Tibial nerve (tissue), 4 donors: ENCODE measurements around the gene RPTOR. TPM values are rescaled to one million over a fixed set of nuclear protein-coding genes. Genes with fewer than 3 reads are reported as not detected.

Experiments
- DNase-seq, 2 donors: peaks; one replicate each; pipeline ENCODE4 v3.0.0-alpha.2; 2019; ENCODE audit warnings: low spot score in 2 of 2
- H3K27ac ChIP-seq, 4 donors: fragments of 200-600 bp; sonication (generic) in 3 of 4; one replicate each; pipeline ENCODE4 v1.5.1; 2017 to 2019; ENCODE audit warnings: mild to moderate bottlenecking in 1 of 4
- H3K27me3 ChIP-seq, 2 donors: fragments of 200-600 bp; sonication (generic) in 1 of 2; one replicate each; pipeline versions ENCODE4 v1.5.1 to v1.6.0; 2017 to 2019
- H3K36me3 ChIP-seq, 3 donors: fragments of 200-600 bp; sonication (generic); one replicate each; pipeline ENCODE4 v1.5.1; 2018 to 2019
- H3K4me1 ChIP-seq, 4 donors: fragments of 200-600 bp; sonication (generic) in 3 of 4; one replicate each; pipeline ENCODE4 v1.5.1; 2017 to 2019
- H3K4me3 ChIP-seq, 4 donors: fragments of 200-600 bp; sonication (generic) in 3 of 4; one replicate each; pipeline ENCODE4 v1.5.1; 2017 to 2019; ENCODE audit warnings: mild to moderate bottlenecking in 1 of 4, moderate library complexity in 1 of 4
- H3K9me3 ChIP-seq, 4 donors: fragments of 200-600 bp; sonication (generic) in 3 of 4; one replicate each; pipeline ENCODE4 v1.5.1; 2017 to 2019
- EP300 ChIP-seq, 2 donors: sonication (generic); formaldehyde crosslinking; IDR thresholded peaks; one replicate each; pipeline ENCODE4 v1.6.1; 2017; ENCODE audit warnings: antibody characterized with exemption in 2 of 2, mild to moderate bottlenecking in 1 of 2
- POLR2A ChIP-seq, 2 donors: fragments of 450-650 bp; IDR thresholded peaks; one replicate each; pipeline ENCODE4 v1.6.1; 2017; ENCODE audit warnings: antibody characterized with exemption in 2 of 2, mild to moderate bottlenecking in 2 of 2, moderate library complexity in 2 of 2
- WGBS, 2 donors: methylation state at CpG; one replicate each; pipeline ENCODE4 v1.1.5; 2018; 5-methylcytosine and 5-hydroxymethylcytosine counted together
- total RNA-seq, 4 donors: library from RNA; depleted of rRNA; stranded (reverse); fragments of >200 nt; gene quantifications; one replicate each; pipeline ENCODE4 v1.1.0, GENCODE V29; 2016
- TF ChIP-seq, protein P1 (sequence below), 5 experiments: fragments of 200-600 bp in 3 of 5; fragments of 450-650 bp in 2 of 5; sonication (generic) in 3 of 5; IDR thresholded peaks; one replicate each; pipeline ENCODE4 v1.5.1; 2016 to 2019; ENCODE audit warnings: antibody characterized with exemption in 5 of 5, mild to moderate bottlenecking in 3 of 5, moderate library complexity in 2 of 5

Gene RPTOR
- total RNA-seq, 4 donors from 2014 or later: 34.7 to 56.4 (median 40.1) TPM

DNA sequence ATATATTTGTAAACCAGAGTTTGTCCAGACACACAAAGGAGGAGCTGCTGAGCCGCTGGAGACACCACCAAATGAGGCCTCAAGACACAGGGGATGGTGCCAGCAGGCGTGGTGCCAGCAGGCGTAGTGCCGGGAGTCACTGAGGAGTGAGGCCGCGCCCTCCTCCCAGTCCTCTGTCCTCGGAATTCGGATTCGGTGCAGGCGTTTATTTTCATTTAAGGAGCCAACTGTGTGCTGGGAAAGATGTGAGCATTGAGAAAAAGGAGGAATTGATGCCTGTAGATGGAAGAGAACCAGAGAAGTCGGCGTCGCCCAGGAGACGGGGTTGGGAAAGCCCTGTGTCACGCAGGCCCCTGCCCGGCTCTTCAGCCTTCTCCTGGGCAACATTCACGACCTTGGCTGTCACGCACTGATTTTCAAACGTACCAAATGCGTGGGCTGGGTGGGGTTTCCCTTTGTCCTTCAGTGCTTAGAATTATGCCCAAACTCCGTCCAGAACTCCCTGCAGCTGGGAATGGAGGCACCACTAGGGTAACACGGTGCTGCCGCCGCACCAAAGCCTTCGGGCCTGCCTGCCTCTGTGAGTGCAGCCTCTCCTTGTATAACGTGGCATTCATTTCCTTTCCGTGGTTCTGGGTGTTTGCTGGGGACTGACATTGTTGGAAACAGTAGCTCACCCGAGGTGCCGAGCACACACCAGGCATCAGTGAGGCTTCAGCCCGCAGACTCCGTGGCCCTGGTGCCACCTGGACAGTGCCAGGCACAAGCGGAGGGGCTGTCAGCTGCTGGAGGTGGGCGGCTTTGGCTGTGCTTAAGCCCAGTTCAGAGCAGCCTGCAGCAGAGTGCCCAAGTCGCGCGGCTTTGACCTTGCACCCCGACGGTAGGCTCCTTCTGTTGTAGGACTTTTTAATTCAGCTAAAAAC lies 398.0 kb downstream of the RPTOR start:
- no peak for TF ChIP-seq POLR2A (IDR thresholded peaks at IDR 0.05)
- TF ChIP-seq, protein P1, sequence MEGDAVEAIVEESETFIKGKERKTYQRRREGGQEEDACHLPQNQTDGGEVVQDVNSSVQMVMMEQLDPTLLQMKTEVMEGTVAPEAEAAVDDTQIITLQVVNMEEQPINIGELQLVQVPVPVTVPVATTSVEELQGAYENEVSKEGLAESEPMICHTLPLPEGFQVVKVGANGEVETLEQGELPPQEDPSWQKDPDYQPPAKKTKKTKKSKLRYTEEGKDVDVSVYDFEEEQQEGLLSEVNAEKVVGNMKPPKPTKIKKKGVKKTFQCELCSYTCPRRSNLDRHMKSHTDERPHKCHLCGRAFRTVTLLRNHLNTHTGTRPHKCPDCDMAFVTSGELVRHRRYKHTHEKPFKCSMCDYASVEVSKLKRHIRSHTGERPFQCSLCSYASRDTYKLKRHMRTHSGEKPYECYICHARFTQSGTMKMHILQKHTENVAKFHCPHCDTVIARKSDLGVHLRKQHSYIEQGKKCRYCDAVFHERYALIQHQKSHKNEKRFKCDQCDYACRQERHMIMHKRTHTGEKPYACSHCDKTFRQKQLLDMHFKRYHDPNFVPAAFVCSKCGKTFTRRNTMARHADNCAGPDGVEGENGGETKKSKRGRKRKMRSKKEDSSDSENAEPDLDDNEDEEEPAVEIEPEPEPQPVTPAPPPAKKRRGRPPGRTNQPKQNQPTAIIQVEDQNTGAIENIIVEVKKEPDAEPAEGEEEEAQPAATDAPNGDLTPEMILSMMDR (IDR thresholded peaks at IDR 0.05): peak in 1 of 5 experiments; percentile 24
- peak in 1 of 2 donors; percentile 52 for TF ChIP-seq EP300 (IDR thresholded peaks at IDR 0.05)
- WGBS, 2 donors: 42% methylated on average over 35 to 38 of the region's 38 CpGs

GRCh38 chr17:80943346-80944145 lies 398.9 kb downstream of the RPTOR start:
- H3K27ac ChIP-seq: peak overlapping the region in 2 of 4 donors; percentile 43 to 49
- TF ChIP-seq POLR2A (IDR thresholded peaks at IDR 0.05) (no peak), EP300 (IDR thresholded peaks at IDR 0.05) (no peak)
- TF ChIP-seq, protein P1 (IDR thresholded peaks at IDR 0.05): no peak
- H3K36me3 ChIP-seq: peaks cover 0 to 46% (median 0%) of the 10 kb centered on the region in 3 donors
- no peak for DNase-seq
- peaks cover 0 to 39% (median 13%) of the 10 kb centered on the region in 4 donors for H3K4me1 ChIP-seq
- no peak overlapping the region for H3K4me3 ChIP-seq
- H3K27me3 ChIP-seq: no peaks in the 10 kb centered on the region
- H3K9me3 ChIP-seq: no peaks in the 10 kb centered on the region
- 89 to 92% methylated on average over 17 of the region's 17 CpGs for WGBS, 2 donors

More for the DNA sequence above, 398.0 kb downstream of the RPTOR start:
- H3K36me3 ChIP-seq: peaks cover 0 to 41% (median 0%) of the 10 kb centered on the region in 3 donors
- peak overlapping the region in 3 of 4 donors; percentile 43 to 65 (median 49) for H3K27ac ChIP-seq
- no peaks in the 10 kb centered on the region for H3K27me3 ChIP-seq
- H3K9me3 ChIP-seq: no peaks in the 10 kb centered on the region
- H3K4me1 ChIP-seq: peaks cover 0 to 47% (median 16%) of the 10 kb centered on the region in 4 donors
- no peak overlapping the region for H3K4me3 ChIP-seq
- peak; percentile 96 for DNase-seq

- Histone ChIP-seq H3K36me3 (peaks cover 0 to 54% (median 0%) of the 10 kb centered on the region in 3 donors), H3K9me3 (no peaks in the 10 kb centered on the region), H3K4me3 (no peak overlapping the region), H3K27me3 (no peaks in the 10 kb centered on the region), H3K27ac (no peak overlapping the region), H3K4me1 (peaks cover 0 to 31% (median 11%) of the 10 kb centered on the region in 4 donors)
- no peak for TF ChIP-seq EP300 (IDR thresholded peaks at IDR 0.05)
- no peak for TF ChIP-seq POLR2A (IDR thresholded peaks at IDR 0.05)
- TF ChIP-seq, protein P1 (IDR thresholded peaks at IDR 0.05): no peak
- no peak for DNase-seq
- 77 to 89% methylated on average over 8 to 9 of the region's 9 CpGs for WGBS, 2 donors
These were observed 399.7 kb downstream of the RPTOR start for GRCh38 chr17:80944326-80944725.

- Histone ChIP-seq H3K4me1 (peaks cover 0 to 29% (median 11%) of the 10 kb centered on the region in 4 donors), H3K27me3 (no peaks in the 10 kb centered on the region), H3K27ac (no peak overlapping the region), H3K9me3 (no peaks in the 10 kb centered on the region), H3K36me3 (peaks cover 0 to 62% (median 0%) of the 10 kb centered on the region in 3 donors), H3K4me3 (no peak overlapping the region)
- no peak for DNase-seq
- TF ChIP-seq EP300 (IDR thresholded peaks at IDR 0.05) (no peak), POLR2A (IDR thresholded peaks at IDR 0.05) (no peak)
- TF ChIP-seq, protein P1 (IDR thresholded peaks at IDR 0.05): no peak
- 93 to 94% methylated on average over 17 of the region's 17 CpGs for WGBS, 2 donors
These were observed 401.1 kb downstream of the RPTOR start for GRCh38 chr17:80945736-80946135.
